ENCODE results near the gene PSMC2.

DNA sequence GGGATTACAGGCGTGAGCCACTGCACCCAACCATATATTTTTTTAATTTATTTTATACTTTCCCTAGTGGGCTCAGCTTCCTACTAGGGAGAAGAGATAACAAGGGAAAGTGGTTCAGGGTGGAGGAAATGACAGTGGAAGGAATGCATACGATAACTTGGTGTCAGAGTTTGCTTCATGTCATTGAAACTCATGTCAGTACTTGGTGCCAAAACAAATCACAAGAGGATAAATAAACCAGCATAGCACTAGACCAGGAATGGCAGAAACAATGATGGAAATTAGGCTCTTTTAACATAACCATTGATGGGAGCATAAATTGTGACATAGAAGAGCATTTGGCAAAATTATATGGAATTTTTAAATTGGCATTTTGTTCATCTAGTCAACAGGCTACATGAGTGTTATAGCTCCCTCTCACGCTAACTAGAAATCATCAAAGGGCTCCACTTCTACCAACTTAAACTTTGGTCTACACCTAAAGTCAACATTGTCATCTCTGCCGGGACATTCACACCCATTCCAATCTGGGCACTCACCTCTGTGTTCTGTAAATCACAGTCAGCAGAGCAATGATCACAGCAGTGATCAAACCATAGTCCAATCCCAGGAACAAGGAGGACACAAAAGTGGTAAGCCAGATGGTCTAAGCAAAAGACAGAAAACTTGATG, 41.2 kb downstream of the PSMC2 start:
- TF ChIP-seq, protein P1, sequence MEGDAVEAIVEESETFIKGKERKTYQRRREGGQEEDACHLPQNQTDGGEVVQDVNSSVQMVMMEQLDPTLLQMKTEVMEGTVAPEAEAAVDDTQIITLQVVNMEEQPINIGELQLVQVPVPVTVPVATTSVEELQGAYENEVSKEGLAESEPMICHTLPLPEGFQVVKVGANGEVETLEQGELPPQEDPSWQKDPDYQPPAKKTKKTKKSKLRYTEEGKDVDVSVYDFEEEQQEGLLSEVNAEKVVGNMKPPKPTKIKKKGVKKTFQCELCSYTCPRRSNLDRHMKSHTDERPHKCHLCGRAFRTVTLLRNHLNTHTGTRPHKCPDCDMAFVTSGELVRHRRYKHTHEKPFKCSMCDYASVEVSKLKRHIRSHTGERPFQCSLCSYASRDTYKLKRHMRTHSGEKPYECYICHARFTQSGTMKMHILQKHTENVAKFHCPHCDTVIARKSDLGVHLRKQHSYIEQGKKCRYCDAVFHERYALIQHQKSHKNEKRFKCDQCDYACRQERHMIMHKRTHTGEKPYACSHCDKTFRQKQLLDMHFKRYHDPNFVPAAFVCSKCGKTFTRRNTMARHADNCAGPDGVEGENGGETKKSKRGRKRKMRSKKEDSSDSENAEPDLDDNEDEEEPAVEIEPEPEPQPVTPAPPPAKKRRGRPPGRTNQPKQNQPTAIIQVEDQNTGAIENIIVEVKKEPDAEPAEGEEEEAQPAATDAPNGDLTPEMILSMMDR (conservative IDR thresholded peaks at IDR 0.05; ENCODE audit: low read depth in 2 of 2), result no peak
- TF ChIP-seq POLR2AphosphoS5 (IDR thresholded peaks at IDR 0.05; ENCODE audit: low read depth), result no peak
- TF ChIP-seq ZNF114 (CRISPR knock-in tag; IDR thresholded peaks at IDR 0.05), result no peak
- no peak for TF ChIP-seq EZH2phosphoT487 (IDR thresholded peaks at IDR 0.05; ENCODE audit: unreplicated experiment)
- no peak for TF ChIP-seq EZH2 (IDR thresholded peaks at IDR 0.05; ENCODE audit: low read depth, unreplicated experiment)
- TF ChIP-seq, protein P2, sequence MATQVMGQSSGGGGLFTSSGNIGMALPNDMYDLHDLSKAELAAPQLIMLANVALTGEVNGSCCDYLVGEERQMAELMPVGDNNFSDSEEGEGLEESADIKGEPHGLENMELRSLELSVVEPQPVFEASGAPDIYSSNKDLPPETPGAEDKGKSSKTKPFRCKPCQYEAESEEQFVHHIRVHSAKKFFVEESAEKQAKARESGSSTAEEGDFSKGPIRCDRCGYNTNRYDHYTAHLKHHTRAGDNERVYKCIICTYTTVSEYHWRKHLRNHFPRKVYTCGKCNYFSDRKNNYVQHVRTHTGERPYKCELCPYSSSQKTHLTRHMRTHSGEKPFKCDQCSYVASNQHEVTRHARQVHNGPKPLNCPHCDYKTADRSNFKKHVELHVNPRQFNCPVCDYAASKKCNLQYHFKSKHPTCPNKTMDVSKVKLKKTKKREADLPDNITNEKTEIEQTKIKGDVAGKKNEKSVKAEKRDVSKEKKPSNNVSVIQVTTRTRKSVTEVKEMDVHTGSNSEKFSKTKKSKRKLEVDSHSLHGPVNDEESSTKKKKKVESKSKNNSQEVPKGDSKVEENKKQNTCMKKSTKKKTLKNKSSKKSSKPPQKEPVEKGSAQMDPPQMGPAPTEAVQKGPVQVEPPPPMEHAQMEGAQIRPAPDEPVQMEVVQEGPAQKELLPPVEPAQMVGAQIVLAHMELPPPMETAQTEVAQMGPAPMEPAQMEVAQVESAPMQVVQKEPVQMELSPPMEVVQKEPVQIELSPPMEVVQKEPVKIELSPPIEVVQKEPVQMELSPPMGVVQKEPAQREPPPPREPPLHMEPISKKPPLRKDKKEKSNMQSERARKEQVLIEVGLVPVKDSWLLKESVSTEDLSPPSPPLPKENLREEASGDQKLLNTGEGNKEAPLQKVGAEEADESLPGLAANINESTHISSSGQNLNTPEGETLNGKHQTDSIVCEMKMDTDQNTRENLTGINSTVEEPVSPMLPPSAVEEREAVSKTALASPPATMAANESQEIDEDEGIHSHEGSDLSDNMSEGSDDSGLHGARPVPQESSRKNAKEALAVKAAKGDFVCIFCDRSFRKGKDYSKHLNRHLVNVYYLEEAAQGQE (IDR thresholded peaks at IDR 0.05; ENCODE audit: unreplicated experiment), result no peak
- TF ChIP-seq ETS1 (IDR thresholded peaks at IDR 0.05), result no peak
- TF ChIP-seq NANOG (IDR thresholded peaks at IDR 0.05; ENCODE audit: borderline replicate concordance), result no peak

Data from GM23338 (cell line).